Caco-2 (cell line): Measurements from ENCODE around the gene PARD3B. TPM values are rescaled to one million over a fixed set of nuclear protein-coding genes. Genes with fewer than 3 reads are reported as not detected.

Source experiments
- BruUV-seq: library from RNA; stranded (reverse); fragments of 400-500 nt; replicated peaks from 2 replicates; lab custom pipeline; 2021; lab: Mats Ljungman, UMichigan
- CTCF ChIA-PET: fragments of 300-600 bp; sonication (Branson Sonifier 250); formaldehyde crosslinking; loops from one replicate; lab custom pipeline; 2022; ENCODE audit warnings: antibody characterized with exemption; lab: Charles Lee
- POLR2A ChIA-PET: fragments of 300-600 bp; sonication (Branson Sonifier 250); formaldehyde crosslinking; loops from one replicate; lab custom pipeline; 2022; ENCODE audit warnings: antibody characterized with exemption; lab: Charles Lee
- DNase-seq, 2 experiments: peaks; one replicate each; pipeline versions ENCODE4 v3.0.0 to v3.0.0-alpha.2; 2020 to 2022
- H3K27me3 ChIP-seq: replicated peaks from 2 replicates; pipeline ENCODE4 v1.6.0; 2011; ENCODE audit warnings: low read length; ENCODE audit not compliant: control insufficient read depth, insufficient read depth
- H3K36me3 ChIP-seq: 2 replicates; pipeline ENCODE4 v1.5.1; 2011; ENCODE audit warnings: low read length; ENCODE audit not compliant: control insufficient read depth, insufficient read depth
- H3K4me1 ChIP-seq: fragments of 250-450 bp; sonication (Bioruptor Pico); 2 replicates; pipeline ENCODE4 v1.5.1; 2020; ENCODE audit warnings: mild to moderate bottlenecking
- H3K4me3 ChIP-seq: 2 replicates; pipeline ENCODE4 v1.5.1; 2011; ENCODE audit warnings: low read depth, mild to moderate bottlenecking, control low read depth, low read length
- H3K9me3 ChIP-seq: fragments of 250-450 bp; sonication (Bioruptor Pico); 2 replicates; pipeline ENCODE4 v1.5.1; 2020; ENCODE audit warnings: mild to moderate bottlenecking, moderate library complexity
- H3K27ac Mint-ChIP-seq: one replicate; pipeline ENCODE4 v1.8.0; 2022; ENCODE audit warnings: mixed read lengths; ENCODE audit not compliant: unreplicated experiment
- H3K27me3 Mint-ChIP-seq: one replicate; pipeline ENCODE4 v1.8.0; 2022; ENCODE audit warnings: mixed read lengths; ENCODE audit not compliant: insufficient read depth, unreplicated experiment
- H3K36me3 Mint-ChIP-seq: one replicate; pipeline ENCODE4 v1.8.0; 2022; ENCODE audit warnings: mild to moderate bottlenecking, mixed read lengths; ENCODE audit not compliant: insufficient read depth, unreplicated experiment
- H3K4me1 Mint-ChIP-seq: one replicate; pipeline ENCODE4 v1.8.0; 2022; ENCODE audit warnings: low read depth, mixed read lengths; ENCODE audit not compliant: unreplicated experiment
- H3K4me3 Mint-ChIP-seq: one replicate; pipeline ENCODE4 v1.8.0; 2022; ENCODE audit warnings: mild to moderate bottlenecking, moderate library complexity, mixed read lengths; ENCODE audit not compliant: unreplicated experiment
- H3K9me3 Mint-ChIP-seq: one replicate; pipeline ENCODE4 v1.8.0; 2022; ENCODE audit warnings: mixed read lengths; ENCODE audit not compliant: unreplicated experiment
- intact Hi-C: fragments of 100-400 bp; cut with micrococcal nuclease; formaldehyde crosslinking; loops from one replicate; pipeline ENCODE4 v1.10.0; 2022; ENCODE audit not compliant: unreplicated experiment
- total RNA-seq: library from RNA; stranded (reverse); gene quantifications from 2 replicates; pipeline ENCODE4 v1.2.3, GENCODE V29; 2022
- TF ChIP-seq, protein P1 (sequence below), 2 experiments: fragments of 200-600 bp in 1 of 2; IDR thresholded peaks; 1 replicate in 1 of 2; 2 replicates in 1 of 2; pipeline versions ENCODE4 v1.5.1 to v1.8.0; 2011 to 2022; ENCODE audit warnings: antibody characterized with exemption in 1 of 2, control low read depth in 1 of 2, inconsistent platforms in 1 of 2, low read depth in 1 of 2, low read length in 1 of 2, mild to moderate bottlenecking in 1 of 2, moderate library complexity in 1 of 2; ENCODE audit not compliant: insufficient read depth in 1 of 2, severe bottlenecking in 1 of 2, unreplicated experiment in 1 of 2

PARD3B gene
- total RNA-seq, 1 experiment from 2014 or later: 68.9 TPM

DNA sequence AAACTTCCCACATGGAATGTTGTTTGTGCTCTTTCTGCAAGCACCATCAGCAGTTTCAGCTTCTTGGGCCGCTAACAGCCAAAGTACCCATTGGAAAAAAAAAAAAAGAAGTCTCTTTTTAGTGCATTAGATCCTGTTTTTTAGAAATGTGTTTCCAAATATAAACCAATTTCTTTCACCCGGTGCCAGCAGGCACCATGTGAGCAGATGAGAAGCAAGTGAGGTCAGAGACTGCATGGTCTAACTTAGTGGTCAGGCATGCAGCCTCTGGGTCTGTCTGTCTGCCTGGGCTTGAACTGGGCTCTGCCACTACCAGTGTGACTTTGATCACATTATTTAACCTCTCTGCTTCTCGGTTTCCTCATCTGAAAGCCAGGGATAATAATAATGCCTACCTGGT is 1061.9 kb downstream of the PARD3B start:
- H3K9me3 ChIP-seq: peaks cover 3% of the 10 kb centered on the region; the same call in 1 of the 2 replicates
- no peak overlapping the region for H3K4me3 ChIP-seq
- peaks cover 28% of the 10 kb centered on the region for H3K9me3 Mint-ChIP-seq
- DNase-seq: no peak
- TF ChIP-seq, protein P1, sequence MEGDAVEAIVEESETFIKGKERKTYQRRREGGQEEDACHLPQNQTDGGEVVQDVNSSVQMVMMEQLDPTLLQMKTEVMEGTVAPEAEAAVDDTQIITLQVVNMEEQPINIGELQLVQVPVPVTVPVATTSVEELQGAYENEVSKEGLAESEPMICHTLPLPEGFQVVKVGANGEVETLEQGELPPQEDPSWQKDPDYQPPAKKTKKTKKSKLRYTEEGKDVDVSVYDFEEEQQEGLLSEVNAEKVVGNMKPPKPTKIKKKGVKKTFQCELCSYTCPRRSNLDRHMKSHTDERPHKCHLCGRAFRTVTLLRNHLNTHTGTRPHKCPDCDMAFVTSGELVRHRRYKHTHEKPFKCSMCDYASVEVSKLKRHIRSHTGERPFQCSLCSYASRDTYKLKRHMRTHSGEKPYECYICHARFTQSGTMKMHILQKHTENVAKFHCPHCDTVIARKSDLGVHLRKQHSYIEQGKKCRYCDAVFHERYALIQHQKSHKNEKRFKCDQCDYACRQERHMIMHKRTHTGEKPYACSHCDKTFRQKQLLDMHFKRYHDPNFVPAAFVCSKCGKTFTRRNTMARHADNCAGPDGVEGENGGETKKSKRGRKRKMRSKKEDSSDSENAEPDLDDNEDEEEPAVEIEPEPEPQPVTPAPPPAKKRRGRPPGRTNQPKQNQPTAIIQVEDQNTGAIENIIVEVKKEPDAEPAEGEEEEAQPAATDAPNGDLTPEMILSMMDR (IDR thresholded peaks at IDR 0.05; ENCODE audit: insufficient read depth in 1 of 2, low read depth in 1 of 2, low read length in 1 of 2, severe bottlenecking in 1 of 2, unreplicated experiment in 1 of 2): no peak
- no peaks in the 10 kb centered on the region for H3K27me3 ChIP-seq
- intact Hi-C loops: no loop called here
- H3K36me3 ChIP-seq: no peaks in the 10 kb centered on the region; the same call in 1 of the 2 replicates
- no peaks in the 10 kb centered on the region for H3K36me3 Mint-ChIP-seq
- H3K4me3 Mint-ChIP-seq: no peak overlapping the region
- no peak overlapping the region for H3K27ac Mint-ChIP-seq
- no peaks in the 10 kb centered on the region; the same call in 1 of the 2 replicates for H3K4me1 ChIP-seq
- CTCF ChIA-PET: no interaction called here
- no peaks in the 10 kb centered on the region for H3K27me3 Mint-ChIP-seq
- no TSS peak for BruUV-seq
- no peaks in the 10 kb centered on the region for H3K4me1 Mint-ChIP-seq
- POLR2A ChIA-PET: no interaction called here

GRCh38 chr2:205609113-205609512 is 1063.8 kb downstream of the PARD3B start:
- ChIA-PET POLR2A (no interaction called here), CTCF (no interaction called here)
- BruUV-seq: no TSS peak
- intact Hi-C loops: no loop called here
- no peak for DNase-seq
- TF ChIP-seq, protein P1 (IDR thresholded peaks at IDR 0.05; ENCODE audit: insufficient read depth in 1 of 2, low read depth in 1 of 2, low read length in 1 of 2, severe bottlenecking in 1 of 2, unreplicated experiment in 1 of 2): no peak
- no peak overlapping the region for H3K27ac Mint-ChIP-seq
- peaks cover 8% of the 10 kb centered on the region for H3K9me3 Mint-ChIP-seq
- Histone ChIP-seq H3K36me3 (no peaks in the 10 kb centered on the region; the same call in 1 of the 2 replicates), H3K4me1 (no peaks in the 10 kb centered on the region; the same call in 1 of the 2 replicates), H3K9me3 (peaks cover 3% of the 10 kb centered on the region; the same call in 1 of the 2 replicates), H3K4me3 (no peak overlapping the region), H3K27me3 (no peaks in the 10 kb centered on the region)
- H3K4me3 Mint-ChIP-seq: no peak overlapping the region
- H3K4me1 Mint-ChIP-seq: no peaks in the 10 kb centered on the region
- H3K27me3 Mint-ChIP-seq: no peaks in the 10 kb centered on the region
- no peaks in the 10 kb centered on the region for H3K36me3 Mint-ChIP-seq

GRCh38 chr2:205610437-205610836 is 1065.2 kb downstream of the PARD3B start:
- H3K36me3 ChIP-seq: no peaks in the 10 kb centered on the region; the same call in 1 of the 2 replicates
- DNase-seq: no peak
- peaks cover 2% of the 10 kb centered on the region for H3K36me3 Mint-ChIP-seq
- no peaks in the 10 kb centered on the region for H3K27me3 ChIP-seq
- CTCF ChIA-PET: interaction anchor here (1.2 kb wide), 1 partner anchor 66 kb away, joined by 4 read pairs; no protein-coding TSS in a partner anchor
- intact Hi-C loops: no loop called here
- POLR2A ChIA-PET: no interaction called here
- H3K4me3 Mint-ChIP-seq: no peak overlapping the region
- H3K4me1 ChIP-seq: no peaks in the 10 kb centered on the region; the same call in 1 of the 2 replicates
- H3K4me1 Mint-ChIP-seq: no peaks in the 10 kb centered on the region
- H3K27me3 Mint-ChIP-seq: no peaks in the 10 kb centered on the region
- H3K4me3 ChIP-seq: no peak overlapping the region
- H3K9me3 Mint-ChIP-seq: no peaks in the 10 kb centered on the region
- TF ChIP-seq, protein P1 (IDR thresholded peaks at IDR 0.05; ENCODE audit: insufficient read depth in 1 of 2, low read depth in 1 of 2, low read length in 1 of 2, severe bottlenecking in 1 of 2, unreplicated experiment in 1 of 2): no peak
- no TSS peak for BruUV-seq
- no peaks in the 10 kb centered on the region for H3K9me3 ChIP-seq
- peak overlapping the region; percentile 2 for H3K27ac Mint-ChIP-seq
